Ascending aorta (tissue), 2 donors: ENCODE results near the gene SIX5. TPM values are rescaled to one million over a fixed set of nuclear protein-coding genes. Genes with fewer than 3 reads are reported as not detected.

ENCODE experiments used
- DNase-seq, 2 donors: peaks; one replicate each; pipeline ENCODE4 v3.0.0-alpha.2; 2019; ENCODE audit warnings: low spot score in 2 of 2
- H3K27ac ChIP-seq, 2 donors: fragments of 200-600 bp; sonication (generic); one replicate each; pipeline ENCODE4 v1.5.1; 2016 to 2017; ENCODE audit warnings: mild to moderate bottlenecking in 1 of 2
- H3K27me3 ChIP-seq: fragments of 200-600 bp; sonication (generic); one replicate; pipeline ENCODE4 v1.5.1; 2017
- H3K36me3 ChIP-seq, 2 donors: fragments of 200-600 bp; sonication (generic); one replicate each; pipeline ENCODE4 v1.5.1; 2016
- H3K4me1 ChIP-seq, 2 donors: fragments of 200-600 bp; sonication (generic); one replicate each; pipeline ENCODE4 v1.5.1; 2016 to 2017; ENCODE audit warnings: mild to moderate bottlenecking in 1 of 2
- H3K4me3 ChIP-seq, 2 donors: fragments of 200-600 bp; sonication (generic); one replicate each; pipeline ENCODE4 v1.5.1; 2016 to 2017; ENCODE audit warnings: mild to moderate bottlenecking in 1 of 2
- H3K9me3 ChIP-seq, 2 donors: fragments of 200-600 bp; sonication (generic); one replicate each; pipeline ENCODE4 v1.5.1; 2016
- CTCF ChIP-seq, 3 experiments: fragments of 200-600 bp in 2 of 3; fragments of 450-650 bp in 1 of 3; sonication (generic) in 2 of 3; IDR thresholded peaks; one replicate each; pipeline ENCODE4 v1.5.1; 2016 to 2019; ENCODE audit warnings: antibody characterized with exemption in 3 of 3, mild to moderate bottlenecking in 1 of 3, moderate library complexity in 1 of 3
- intact Hi-C: fragments of 100-400 bp; cut with DNase I; formaldehyde crosslinking; loops from one replicate; pipeline ENCODE4 v1.15.1; 2023
- total RNA-seq: library from RNA; depleted of rRNA; stranded (reverse); fragments of >200 nt; gene quantifications from one replicate; pipeline ENCODE4 v1.1.0, GENCODE V29; 2016

SIX5 gene
- total RNA-seq, 1 donor from 2014 or later: 39.2 TPM

- no peaks in the 10 kb centered on the region for H3K9me3 ChIP-seq
- H3K36me3 ChIP-seq: no peaks in the 10 kb centered on the region
- no peak for TF ChIP-seq CTCF (IDR thresholded peaks at IDR 0.05)
- intact Hi-C loops: no loop called here
- no peaks in the 10 kb centered on the region for H3K27me3 ChIP-seq
- no peak for DNase-seq
- H3K4me1 ChIP-seq: no peaks in the 10 kb centered on the region
- H3K27ac ChIP-seq: no peak overlapping the region
- no peak overlapping the region for H3K4me3 ChIP-seq
These were observed 23.4 kb downstream of the SIX5 start for GRCh38 chr19:45745606-45746005.

GRCh38 chr19:45742969-45743368 is 26.1 kb downstream of the SIX5 start:
- Histone ChIP-seq H3K27me3 (no peaks in the 10 kb centered on the region), H3K36me3 (no peaks in the 10 kb centered on the region), H3K9me3 (no peaks in the 10 kb centered on the region), H3K4me1 (no peaks in the 10 kb centered on the region), H3K4me3 (no peak overlapping the region), H3K27ac (no peak overlapping the region)
- no peak for TF ChIP-seq CTCF (IDR thresholded peaks at IDR 0.05)
- intact Hi-C loops: no loop called here
- no peak for DNase-seq

- no peak for DNase-seq
- TF ChIP-seq CTCF (IDR thresholded peaks at IDR 0.05): no peak
- H3K4me3 ChIP-seq: no peak overlapping the region
- no peaks in the 10 kb centered on the region for H3K4me1 ChIP-seq
- intact Hi-C loops: no loop called here
- H3K27ac ChIP-seq: no peak overlapping the region
- no peaks in the 10 kb centered on the region for H3K36me3 ChIP-seq
- H3K27me3 ChIP-seq: no peaks in the 10 kb centered on the region
- H3K9me3 ChIP-seq: no peaks in the 10 kb centered on the region
These were observed 29.3 kb downstream of the SIX5 start for GRCh38 chr19:45739498-45740439.

GRCh38 chr19:45733160-45733810 is 35.8 kb downstream of the SIX5 start, which contains the start of gene MEIOSIN:
MEIOSIN (plus strand) TSS chr19:45733439; CDS start chr19:45735377, 1,938 bp downstream.
- H3K4me1 ChIP-seq: peaks cover 0 to 10% of the 10 kb centered on the region in 2 donors
- DNase-seq: no peak
- no peaks in the 10 kb centered on the region for H3K9me3 ChIP-seq
- H3K27me3 ChIP-seq: no peaks in the 10 kb centered on the region
- intact Hi-C loops: no loop called here
- H3K4me3 ChIP-seq: no peak within 1 kb of the TSS
- no peak for TF ChIP-seq CTCF (IDR thresholded peaks at IDR 0.05)
- H3K27ac ChIP-seq: no peak within 1 kb of the TSS
- no peaks in the 10 kb centered on the region for H3K36me3 ChIP-seq

GRCh38 chr19:45730368-45731288 is 38.4 kb downstream of the SIX5 start, which contains the start of gene FBXO46:
FBXO46 (minus strand) TSS chr19:45730896; CDS start chr19:45713495, 17,401 bp downstream.
- H3K4me1 ChIP-seq: peaks cover 0 to 10% of the 10 kb centered on the region in 2 donors
- peak; percentile 95 to 99 for DNase-seq
- peak in 1 of 3 experiments; percentile 9 for TF ChIP-seq CTCF (IDR thresholded peaks at IDR 0.05)
- H3K27ac ChIP-seq: peak within 1 kb of the TSS; percentile 48 to 56
- H3K36me3 ChIP-seq: no peaks in the 10 kb centered on the region
- no peaks in the 10 kb centered on the region for H3K9me3 ChIP-seq
- intact Hi-C loops: loop anchor here (1.0 to 2.0 kb wide), 4 partner anchors 13 to 132 kb away; partner anchors contain the start of gene SYMPK
- H3K4me3 ChIP-seq: peak within 1 kb of the TSS; percentile 88 to 89
- H3K27me3 ChIP-seq: no peaks in the 10 kb centered on the region
